PC-9 (cell line): ENCODE results near the gene HGF. TPM values are rescaled to one million over a fixed set of nuclear protein-coding genes. Genes with fewer than 3 reads are reported as not detected.
"Not testable (repeated sequence)": the region's sequence is repeated elsewhere in the genome, so short reads cannot be mapped to it uniquely, and the experiment has no call there.

Source experiments
- BruUV-seq: library from RNA; stranded (reverse); fragments of 400-500 nt; replicated peaks from 2 replicates; lab custom pipeline; 2021; lab: Mats Ljungman, UMichigan
- CTCF ChIA-PET: fragments of 300-600 bp; sonication (Branson Sonifier 250); formaldehyde crosslinking; loops from one replicate; lab custom pipeline; 2022; ENCODE audit warnings: antibody characterized with exemption; lab: Charles Lee
- POLR2A ChIA-PET: fragments of 300-600 bp; sonication (Branson Sonifier 250); formaldehyde crosslinking; loops from one replicate; lab custom pipeline; 2022; ENCODE audit warnings: antibody characterized with exemption; ENCODE audit not compliant: unreplicated experiment; lab: Charles Lee
- DNase-seq, 2 experiments: peaks; one replicate each; pipeline versions ENCODE4 v3.0.0 to v3.0.0-alpha.2; 2015 to 2022; ENCODE audit warnings: mixed read lengths in 1 of 2
- H2AFZ ChIP-seq: fragments of 200-600 bp; sonication (generic); 2 replicates; pipeline ENCODE4 v1.8.1; 2017; ENCODE audit warnings: antibody characterized with exemption
- H3F3A ChIP-seq: fragments of 200-600 bp; sonication (generic); 2 replicates; pipeline ENCODE4 v1.8.1; 2017; ENCODE audit warnings: antibody characterized with exemption, mild to moderate bottlenecking, low read depth; ENCODE audit not compliant: insufficient read depth
- H3K27ac ChIP-seq: fragments of 200-600 bp; sonication (generic); 2 replicates; pipeline ENCODE4 v1.6.1; 2016; ENCODE audit warnings: mixed run types
- H3K27me3 ChIP-seq: fragments of 200-600 bp; sonication (generic); 2 replicates; pipeline ENCODE4 v1.6.1; 2016; ENCODE audit warnings: low read depth, mixed run types; ENCODE audit not compliant: insufficient read depth
- H3K36me3 ChIP-seq: fragments of 200-600 bp; sonication (generic); 2 replicates; pipeline ENCODE4 v1.6.1; 2016; ENCODE audit warnings: low read depth, mixed run types
- H3K4me1 ChIP-seq: fragments of 200-600 bp; sonication (generic); replicated peaks from 2 replicates; pipeline ENCODE4 v1.6.1; 2016; ENCODE audit warnings: mixed run types; ENCODE audit not compliant: insufficient read depth
- H3K4me2 ChIP-seq: fragments of 200-600 bp; sonication (generic); 2 replicates; pipeline ENCODE4 v1.6.1; 2017; ENCODE audit warnings: mixed run types
- H3K4me3 ChIP-seq: fragments of 200-600 bp; sonication (generic); 2 replicates; pipeline ENCODE4 v1.6.1; 2016; ENCODE audit warnings: mixed run types
- H3K79me2 ChIP-seq: fragments of 200-600 bp; sonication (generic); 2 replicates; pipeline ENCODE4 v1.6.1; 2017; ENCODE audit warnings: low read depth, mixed run types
- H3K9me2 ChIP-seq: fragments of 200-600 bp; sonication (generic); 2 replicates; pipeline ENCODE4 v1.8.1; 2017; ENCODE audit warnings: mild to moderate bottlenecking; ENCODE audit not compliant: insufficient read depth
- H3K9me3 ChIP-seq: fragments of 200-600 bp; sonication (generic); 2 replicates; pipeline ENCODE4 v1.8.1; 2016; ENCODE audit warnings: low read depth; ENCODE audit not compliant: insufficient read depth
- H4K20me1 ChIP-seq: fragments of 200-600 bp; sonication (generic); 2 replicates; pipeline ENCODE4 v1.8.1; 2017; ENCODE audit not compliant: insufficient read depth
- CTCF ChIP-seq: fragments of 200-600 bp; sonication (generic); conservative IDR thresholded peaks from 2 replicates; pipeline ENCODE4 v1.6.1; 2017; ENCODE audit warnings: mixed run types, antibody characterized with exemption, mild to moderate bottlenecking, moderate library complexity
- EZH2 ChIP-seq: fragments of 200-600 bp; sonication (generic); IDR thresholded peaks from 2 replicates; pipeline ENCODE4 v1.8.0; 2017; ENCODE audit warnings: antibody characterized with exemption, low read depth
- intact Hi-C: fragments of 100-400 bp; cut with micrococcal nuclease; formaldehyde crosslinking; loops from one replicate; pipeline ENCODE4 v1.10.0; 2022; ENCODE audit not compliant: unreplicated experiment
- total RNA-seq: library from RNA; stranded (reverse); gene quantifications from 2 replicates; pipeline ENCODE4 v1.2.3, GENCODE V29; 2021

HGF gene
- total RNA-seq, 1 experiment from 2014 or later, result not detected

- H3F3A ChIP-seq, result no peaks in the 10 kb centered on the region
- no peak overlapping the region for H3K4me3 ChIP-seq
- H3K4me1 ChIP-seq, result no peaks in the 10 kb centered on the region
- no peaks in the 10 kb centered on the region for H3K36me3 ChIP-seq
- no peak for DNase-seq
- no peak overlapping the region for H2AFZ ChIP-seq
- intact Hi-C loops, result no loop called here
- no peaks in the 10 kb centered on the region; the same call in 1 of the 2 replicates for H3K9me2 ChIP-seq
- H3K79me2 ChIP-seq, result no peaks in the 10 kb centered on the region
- POLR2A ChIA-PET, result no interaction called here
- no peaks in the 10 kb centered on the region for H3K9me3 ChIP-seq
- TF ChIP-seq EZH2 (no peak), CTCF (no peak)
- H3K27ac ChIP-seq, result no peak overlapping the region
- CTCF ChIA-PET, result no interaction called here
- no peaks in the 10 kb centered on the region for H3K27me3 ChIP-seq
- no peak overlapping the region for H3K4me2 ChIP-seq
- no peaks in the 10 kb centered on the region for H4K20me1 ChIP-seq
- BruUV-seq, result no TSS peak
These were observed 33.8 kb downstream of the HGF start for GRCh38 chr7:81736091-81736490.

- H2AFZ ChIP-seq, result no peak overlapping the region
- H4K20me1 ChIP-seq, result no peaks in the 10 kb centered on the region
- no peaks in the 10 kb centered on the region for H3K4me1 ChIP-seq
- no peak overlapping the region for H3K27ac ChIP-seq
- no TSS peak for BruUV-seq
- no peaks in the 10 kb centered on the region for H3K9me2 ChIP-seq
- no peak overlapping the region for H3K4me2 ChIP-seq
- TF ChIP-seq CTCF (no peak), EZH2 (no peak)
- no peak for DNase-seq
- no peaks in the 10 kb centered on the region for H3K36me3 ChIP-seq
- no peaks in the 10 kb centered on the region for H3K27me3 ChIP-seq
- ChIA-PET POLR2A (no interaction called here), CTCF (no interaction called here)
- no peak overlapping the region for H3K4me3 ChIP-seq
- no peaks in the 10 kb centered on the region for H3F3A ChIP-seq
- no peaks in the 10 kb centered on the region for H3K79me2 ChIP-seq
- intact Hi-C loops, result no loop called here
- no peaks in the 10 kb centered on the region for H3K9me3 ChIP-seq
These were observed 44.1 kb downstream of the HGF start for GRCh38 chr7:81725812-81726127.

GRCh38 chr7:81725003-81725811 lies 44.6 kb downstream of the HGF start:
- H4K20me1 ChIP-seq, result no peaks in the 10 kb centered on the region
- H3K79me2 ChIP-seq, result no peaks in the 10 kb centered on the region
- no peaks in the 10 kb centered on the region for H3K36me3 ChIP-seq
- H3K9me3 ChIP-seq, result no peaks in the 10 kb centered on the region
- ChIA-PET CTCF (no interaction called here), POLR2A (no interaction called here)
- H3K27me3 ChIP-seq, result no peaks in the 10 kb centered on the region
- BruUV-seq, result no TSS peak
- no peaks in the 10 kb centered on the region for H3K9me2 ChIP-seq
- H3K4me3 ChIP-seq, result no peak overlapping the region
- no peak for TF ChIP-seq EZH2
- no peak for TF ChIP-seq CTCF
- no peak overlapping the region for H2AFZ ChIP-seq
- no peaks in the 10 kb centered on the region for H3F3A ChIP-seq
- DNase-seq, result no peak
- H3K4me1 ChIP-seq, result no peaks in the 10 kb centered on the region
- H3K27ac ChIP-seq, result no peak overlapping the region
- intact Hi-C loops, result no loop called here
- H3K4me2 ChIP-seq, result no peak overlapping the region

- H3K27me3 ChIP-seq, CTCF ChIA-PET, H2AFZ ChIP-seq, H3K4me3 ChIP-seq, H3K9me3 ChIP-seq, DNase-seq, intact Hi-C loops, H3K4me1 ChIP-seq, BruUV-seq, H3K4me2 ChIP-seq, H3K36me3 ChIP-seq, H4K20me1 ChIP-seq, H3K27ac ChIP-seq, POLR2A ChIA-PET, H3K9me2 ChIP-seq, H3F3A ChIP-seq, H3K79me2 ChIP-seq: not testable (repeated sequence)
These were observed 47.6 kb downstream of the HGF start for GRCh38 chr7:81722250-81722649.
